GM13977 (cell line): ENCODE data around the gene MPG.

Experiments used
- DNase-seq: peaks from one replicate; pipeline ENCODE4 v3.0.0; 2012; ENCODE audit warnings: low spot score
- CTCF ChIP-seq: IDR thresholded peaks from 2 replicates; pipeline ENCODE4 v1.5.1; 2012; ENCODE audit warnings: mild to moderate bottlenecking, control low read depth; ENCODE audit not compliant: insufficient read depth; ENCODE audit errors: extremely low read depth, missing control alignments
- in situ Hi-C: fragments of 300-500 bp; cut with MboI; formaldehyde crosslinking; loops from one replicate; pipeline ENCODE4 v1.12.0; 2022; ENCODE audit warnings: low sequenced_read_pairs, low pct_unique_long_range_greater_than_20kb, mixed read lengths, inconsistent platforms; ENCODE audit not compliant: unreplicated experiment

MPG gene

DNA sequence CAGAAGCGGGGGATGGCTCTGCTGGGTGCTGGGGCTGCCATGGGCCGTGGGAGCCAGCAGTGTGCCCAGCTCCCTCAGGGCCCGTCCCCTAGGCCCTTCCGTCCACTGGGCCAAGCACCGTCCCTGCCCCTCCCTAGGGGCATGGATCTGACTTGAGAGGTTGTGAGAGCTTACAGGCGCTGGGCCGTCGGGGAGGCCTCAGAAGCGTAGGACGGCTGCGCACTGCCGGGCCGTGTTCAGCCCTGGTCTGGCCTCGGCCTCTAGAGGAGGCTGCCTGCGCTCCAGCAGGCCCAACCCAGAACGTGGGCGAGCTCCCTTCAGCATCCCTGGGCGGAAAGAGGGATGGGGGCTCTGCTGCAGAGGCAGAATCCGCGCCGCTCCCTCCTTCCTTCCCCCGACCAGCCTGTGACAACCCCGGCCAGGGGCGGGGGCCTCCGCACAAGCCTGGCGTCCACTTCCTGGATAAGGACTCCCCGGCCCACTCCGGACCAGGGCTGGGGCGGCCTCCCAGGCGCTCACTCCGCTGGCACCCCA lies 685 bp upstream of the MPG start:
- in situ Hi-C loops = no loop called here
- DNase-seq = peak; percentile 82
- TF ChIP-seq CTCF = no peak

DNA sequence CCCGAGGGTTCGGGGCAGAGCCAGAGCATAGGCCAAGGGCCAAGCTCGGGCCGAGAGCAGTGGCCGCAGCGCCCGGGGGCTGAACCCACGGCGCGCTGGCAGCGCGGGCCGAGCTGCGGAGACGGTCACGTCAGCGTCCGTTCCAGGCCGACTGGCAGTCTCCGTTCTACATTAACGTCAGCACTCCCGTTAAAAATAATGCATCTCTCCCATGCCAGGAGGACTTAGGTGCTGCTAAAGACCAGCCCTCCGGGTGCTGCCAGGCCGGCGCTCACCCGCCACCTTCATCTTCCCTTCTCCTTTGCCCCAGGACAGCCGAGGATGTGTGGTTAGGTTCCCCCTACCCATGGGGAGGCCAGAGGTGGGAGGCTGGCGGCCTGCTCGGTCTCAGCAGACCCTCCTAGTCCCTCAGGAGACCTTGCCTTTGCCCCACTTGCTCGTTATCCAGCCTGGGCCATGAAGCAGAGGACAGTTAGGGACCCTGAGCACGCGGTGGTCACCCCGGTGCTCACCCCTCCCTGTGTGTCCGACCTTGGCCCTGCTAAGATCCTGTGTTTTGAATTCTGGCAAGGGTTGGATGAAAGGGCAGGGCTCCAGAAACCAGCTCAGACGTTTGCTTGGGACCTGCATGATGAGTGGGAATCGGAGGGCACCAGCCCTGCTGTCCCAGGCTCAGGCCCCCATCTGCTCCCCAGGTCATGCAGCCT lies 572 bp downstream of the MPG start:
- no peak for TF ChIP-seq CTCF
- in situ Hi-C loops = no loop called here
- DNase-seq = peak; percentile 78

GRCh38 chr16:79151-80054 lies 1.4 kb downstream of the MPG start:
- in situ Hi-C loops = no loop called here
- DNase-seq = no peak
- TF ChIP-seq CTCF = no peak

GRCh38 chr16:83060-83603 lies 5.1 kb downstream of the MPG start:
- no peak for TF ChIP-seq CTCF
- in situ Hi-C loops = no loop called here
- DNase-seq = no peak

GRCh38 chr16:83781-84615 lies 6.0 kb downstream of the MPG start:
- TF ChIP-seq CTCF = no peak
- no peak for DNase-seq
- in situ Hi-C loops = no loop called here
